ENCODE measurements around the gene NWD2. TPM values are rescaled to one million over a fixed set of nuclear protein-coding genes. Genes with fewer than 3 reads are reported as not detected.

Gene NWD2
- total and polyA plus RNA-seq, 10 of the 15 experiments (the other 5 are each of a cell fraction or from before 2014, with no cell fraction given), result not detected

GRCh38 chr4:37455301-37456131, 211.0 kb downstream of the NWD2 start:
- intact Hi-C loops (cut with micrococcal nuclease; ENCODE audit: unreplicated experiment), result no loop called here
- SMC1A ChIA-PET (ENCODE audit: uncharacterized antibody, unreplicated experiment), result no interaction called here
- no peak for FAIRE-seq

More at GRCh38 chr4:37455301-37456131, 211.0 kb downstream of the NWD2 start:
- H4K20me1 ChIP-seq (ENCODE audit: control insufficient read depth, insufficient read depth), result no peaks in the 10 kb centered on the region
- no peak overlapping the region for H2AFZ ChIP-seq (ENCODE audit: control insufficient read depth, low read depth, low read length)
- ATAC-seq, result no peak
- no peak overlapping the region for H3K9ac ChIP-seq (ENCODE audit: control insufficient read depth, insufficient read depth, low read length)
- no peaks in the 10 kb centered on the region for H3K79me2 ChIP-seq (ENCODE audit: control insufficient read depth, insufficient read depth, low read length)
- DNase-seq (ENCODE audit: low read depth, low spot score), result no peak
- ChIA-PET CTCF (interaction anchor here (0.9 to 3.3 kb wide), 2 partner anchors 14 to 110 kb away, joined by 4 to 36 read pairs; no protein-coding TSS in a partner anchor), RAD21 (ENCODE audit: unreplicated experiment) (no interaction called here), POLR2A (no interaction called here)
- H3K9me3 ChIP-seq (replicated peaks; ENCODE audit: control insufficient read depth, insufficient read depth, low read length), result no peaks in the 10 kb centered on the region
- H3K27ac ChIP-seq (ENCODE audit: control insufficient read depth, insufficient read depth), result no peak overlapping the region
- WGBS (ENCODE audit: insufficient coverage, insufficient replicate concordance, low lambda C conversion rate, missing lambda C conversion rate), result 50% methylated on average over 11 of the region's 11 CpGs
- in situ Hi-C loops (cut with MboI), result loop anchor here (10.0 kb wide), 1 partner anchor 579 kb away; no protein-coding TSS in a partner anchor
- no TSS peak for BruUV-seq (replicated peaks)
- H3K4me2 ChIP-seq (ENCODE audit: control insufficient read depth, insufficient read depth), result no peak overlapping the region
- H3K27me3 ChIP-seq (replicated peaks in 1 of 2; ENCODE audit: control insufficient read depth in 2 of 2, insufficient read depth in 2 of 2, low read length in 1 of 2), result peaks cover 8 to 13% of the 10 kb centered on the region in 2 experiments
- peaks cover 3% of the 10 kb centered on the region; the same call in 1 of the 2 replicates for H3K4me1 ChIP-seq (ENCODE audit: control insufficient read depth, insufficient read depth, low read length)
- TF ChIP-seq SMAD1 (IDR thresholded peaks at IDR 0.05; ENCODE audit: low read depth, partially characterized antibody), result no peak
- TF ChIP-seq ZBTB40 (IDR thresholded peaks at IDR 0.05; ENCODE audit: borderline replicate concordance), result no peak
- H3K4me3 ChIP-seq, result no peak overlapping the region
- H3K36me3 ChIP-seq (ENCODE audit: control insufficient read depth in 2 of 2, insufficient read depth in 2 of 2, low read length in 1 of 2), result no peaks in the 10 kb centered on the region
